Neutrophil (primary cell): ENCODE measurements around the gene GLYAT.
"Not testable (repeated sequence)": the region's sequence is repeated elsewhere in the genome, so short reads cannot be mapped to it uniquely, and the experiment has no call there.

Experiments
- H3K27ac ChIP-seq: fragments of 200-600 bp; sonication (generic); 2 replicates; pipeline ENCODE4 v1.5.1; 2016; ENCODE audit warnings: mild to moderate bottlenecking, moderate library complexity
- H3K27me3 ChIP-seq: fragments of 200-600 bp; sonication (generic); 2 replicates; pipeline ENCODE4 v1.6.0; 2016; ENCODE audit warnings: mild to moderate bottlenecking
- H3K36me3 ChIP-seq: fragments of 200-600 bp; sonication (generic); 2 replicates; pipeline ENCODE4 v1.5.1; 2017
- H3K4me1 ChIP-seq, 2 experiments: fragments of 200-600 bp in 1 of 2; sonication (generic) in 1 of 2; 1 replicate in 1 of 2; 2 replicates in 1 of 2; pipeline versions ENCODE4 v1.5.1 to v1.6.1; 2013 to 2016; ENCODE audit warnings: low read depth in 1 of 2, low read length in 1 of 2, mild to moderate bottlenecking in 1 of 2, moderate library complexity in 1 of 2; ENCODE audit not compliant: control insufficient read depth in 1 of 2, insufficient read depth in 1 of 2
- H3K4me3 ChIP-seq, 2 experiments: fragments of 200-600 bp in 1 of 2; sonication (generic) in 1 of 2; 1 replicate in 1 of 2; 2 replicates in 1 of 2; pipeline ENCODE4 v1.5.1; 2013 to 2016; ENCODE audit warnings: low read depth in 1 of 2, low read length in 1 of 2, mild to moderate bottlenecking in 1 of 2, moderate library complexity in 1 of 2
- H3K9me3 ChIP-seq: fragments of 200-600 bp; sonication (generic); 2 replicates; pipeline ENCODE4 v1.5.1; 2016
- CTCF ChIP-seq: fragments of 200-600 bp; sonication (generic); IDR thresholded peaks from 2 replicates; pipeline ENCODE4 v1.5.1; 2016; ENCODE audit warnings: antibody characterized with exemption

GLYAT gene

GRCh38 chr11:58685973-58686722 lies 45.6 kb downstream of the GLYAT start:
- H3K4me1 ChIP-seq: no peaks in the 10 kb centered on the region
- no peak overlapping the region for H3K27ac ChIP-seq
- H3K36me3 ChIP-seq: no peaks in the 10 kb centered on the region
- TF ChIP-seq CTCF: no peak
- H3K27me3 ChIP-seq: no peaks in the 10 kb centered on the region
- no peaks in the 10 kb centered on the region for H3K9me3 ChIP-seq
- no peak overlapping the region for H3K4me3 ChIP-seq

GRCh38 chr11:58682660-58683059 lies 49.1 kb downstream of the GLYAT start:
- H3K4me1 ChIP-seq, H3K27me3 ChIP-seq, H3K9me3 ChIP-seq, H3K4me3 ChIP-seq, H3K36me3 ChIP-seq, H3K27ac ChIP-seq: not testable (repeated sequence)

- H3K4me3 ChIP-seq, H3K4me1 ChIP-seq, H3K27ac ChIP-seq: not testable (repeated sequence)
These were observed 54.2 kb downstream of the GLYAT start for GRCh38 chr11:58677536-58677935.

GRCh38 chr11:58676563-58677135 lies 55.1 kb downstream of the GLYAT start:
- Histone ChIP-seq H3K36me3 (no peaks in the 10 kb centered on the region), H3K4me1 (no peaks in the 10 kb centered on the region), H3K27me3 (no peaks in the 10 kb centered on the region), H3K27ac (no peak overlapping the region), H3K4me3 (no peak overlapping the region), H3K9me3 (no peaks in the 10 kb centered on the region)
- TF ChIP-seq CTCF: no peak

More at GRCh38 chr11:58677536-58677935, 54.2 kb downstream of the GLYAT start:
- H3K27me3 ChIP-seq, H3K9me3 ChIP-seq, H3K36me3 ChIP-seq: not testable (repeated sequence)

GRCh38 chr11:58675334-58676155 lies 56.2 kb downstream of the GLYAT start:
- TF ChIP-seq CTCF: peak; percentile 57
- H3K4me3 ChIP-seq: no peak overlapping the region
- no peaks in the 10 kb centered on the region for H3K9me3 ChIP-seq
- no peaks in the 10 kb centered on the region for H3K36me3 ChIP-seq
- H3K4me1 ChIP-seq: no peaks in the 10 kb centered on the region
- H3K27me3 ChIP-seq: no peaks in the 10 kb centered on the region
- no peak overlapping the region for H3K27ac ChIP-seq

GRCh38 chr11:58674609-58675008 lies 57.1 kb downstream of the GLYAT start:
- no peak for TF ChIP-seq CTCF
- Histone ChIP-seq H3K4me1 (no peaks in the 10 kb centered on the region), H3K27ac (no peak overlapping the region), H3K9me3 (no peaks in the 10 kb centered on the region), H3K4me3 (no peak overlapping the region), H3K36me3 (no peaks in the 10 kb centered on the region), H3K27me3 (no peaks in the 10 kb centered on the region)
